OCI-LY1 (cell line): Measurements from ENCODE around the gene SH3TC2.

ENCODE experiments used
- CTCF ChIP-seq: fragments of 200-600 bp; sonication (generic), shearing (Covaris generic); IDR thresholded peaks from 2 replicates; pipeline ENCODE4 v1.5.1; 2017; ENCODE audit warnings: mild to moderate bottlenecking, antibody characterized with exemption, low read length, moderate library complexity, mixed read lengths
- EZH2 ChIP-seq: fragments of 200-600 bp; sonication (generic), shearing (Covaris generic); IDR thresholded peaks from 2 replicates; pipeline ENCODE4 v1.8.0; 2017; ENCODE audit warnings: borderline replicate concordance, mixed run types, mild to moderate bottlenecking, antibody characterized with exemption, low read length, moderate library complexity, mixed read lengths

- TF ChIP-seq CTCF (no peak), EZH2 (no peak)
Measured at GRCh38 chr5:148992265-148992664, 70.6 kb downstream of the SH3TC2 start.
